C4-2B (cell line): ENCODE results near the gene ROR1.

Experiments used
- CTCF ChIP-seq: fragments of 450-650 bp; conservative IDR thresholded peaks from 2 replicates; pipeline ENCODE4 v1.5.1; 2017; ENCODE audit warnings: mild to moderate bottlenecking
- ZFX ChIP-seq: fragments of 450-650 bp; IDR thresholded peaks from 2 replicates; pipeline ENCODE4 v1.6.1; 2017

GRCh38 chr1:64199154-64199553 is 425.3 kb downstream of the ROR1 start:
- TF ChIP-seq CTCF (no peak), ZFX (no peak)
